Loucy (cell line): ENCODE results near the gene GOLT1B.

Experiments used
- H2AFZ ChIP-seq: fragments of 200-600 bp; sonication (generic); 2 replicates; pipeline ENCODE4 v1.6.0; 2016; ENCODE audit warnings: antibody characterized with exemption, mild to moderate bottlenecking, low read length, moderate library complexity
- H3F3A ChIP-seq: fragments of 200-600 bp; 2 replicates; pipeline ENCODE4 v1.6.0; 2016; ENCODE audit warnings: antibody characterized with exemption, low read depth, mild to moderate bottlenecking
- H3K27me3 ChIP-seq: fragments of 200-600 bp; sonication (generic); 2 replicates; pipeline ENCODE4 v1.6.1; 2014; ENCODE audit warnings: low read length, mild to moderate bottlenecking; ENCODE audit not compliant: insufficient read depth, poor library complexity, severe bottlenecking
- H3K36me3 ChIP-seq: fragments of 200-600 bp; sonication (generic); 2 replicates; pipeline ENCODE4 v1.6.1; 2016; ENCODE audit warnings: low read length; ENCODE audit not compliant: insufficient read depth
- H3K4me1 ChIP-seq: fragments of 200-600 bp; sonication (generic); 2 replicates; pipeline ENCODE4 v1.5.1; 2014; ENCODE audit warnings: low read length, mild to moderate bottlenecking; ENCODE audit not compliant: insufficient read depth, poor library complexity, severe bottlenecking
- H3K4me2 ChIP-seq: fragments of 200-600 bp; sonication (generic); 2 replicates; pipeline ENCODE4 v1.6.0; 2014; ENCODE audit warnings: antibody characterized with exemption, low read length, low read depth, mild to moderate bottlenecking; ENCODE audit not compliant: poor library complexity, severe bottlenecking
- H3K4me3 ChIP-seq: fragments of 200-600 bp; sonication (generic); 2 replicates; pipeline ENCODE4 v1.5.1; 2014; ENCODE audit warnings: low read length, mild to moderate bottlenecking, mixed read lengths; ENCODE audit not compliant: poor library complexity, severe bottlenecking
- H3K79me2 ChIP-seq: fragments of 200-600 bp; sonication (generic); 2 replicates; pipeline ENCODE4 v1.6.1; 2014; ENCODE audit warnings: low read length; ENCODE audit not compliant: insufficient read depth
- H3K9ac ChIP-seq: fragments of 200-600 bp; sonication (generic); 2 replicates; pipeline ENCODE4 v1.6.0; 2014; ENCODE audit warnings: mild to moderate bottlenecking, low read depth, low read length, moderate library complexity; ENCODE audit not compliant: poor library complexity, severe bottlenecking
- H3K9me2 ChIP-seq: fragments of 200-600 bp; sonication (generic); replicated peaks from 2 replicates; pipeline ENCODE4 v1.6.1; 2016; ENCODE audit warnings: low read depth, low read length, mixed read lengths
- H3K9me3 ChIP-seq: fragments of 200-600 bp; sonication (generic); 2 replicates; pipeline ENCODE4 v1.6.1; 2014; ENCODE audit warnings: mild to moderate bottlenecking, antibody characterized with exemption, low read length, low read depth; ENCODE audit not compliant: insufficient read depth
- H4K20me1 ChIP-seq: fragments of 200-600 bp; sonication (generic); 2 replicates; pipeline ENCODE4 v1.6.0; 2014; ENCODE audit warnings: antibody characterized with exemption, low read length, mild to moderate bottlenecking; ENCODE audit not compliant: insufficient read depth, poor library complexity, severe bottlenecking
- CTCF ChIP-seq: fragments of 200-600 bp; sonication (generic); conservative IDR thresholded peaks from 2 replicates; pipeline ENCODE4 v1.5.1; 2014; ENCODE audit warnings: mild to moderate bottlenecking, antibody characterized with exemption, low read length
- EZH2phosphoT487 ChIP-seq: fragments of 200-600 bp; IDR thresholded peaks from 2 replicates; pipeline ENCODE4 v1.6.1; 2018; ENCODE audit warnings: antibody characterized with exemption, mild to moderate bottlenecking, moderate library complexity, borderline replicate concordance

GOLT1B gene

GRCh38 chr12:21539797-21540196, 38.2 kb downstream of the GOLT1B start:
- H3F3A ChIP-seq, result no peaks in the 10 kb centered on the region
- no peaks in the 10 kb centered on the region for H4K20me1 ChIP-seq
- no peak for TF ChIP-seq CTCF
- no peak for TF ChIP-seq EZH2phosphoT487
- no peak overlapping the region for H3K4me2 ChIP-seq
- no peaks in the 10 kb centered on the region for H3K27me3 ChIP-seq
- H3K4me3 ChIP-seq, result no peak overlapping the region
- no peaks in the 10 kb centered on the region for H3K79me2 ChIP-seq
- no peaks in the 10 kb centered on the region for H3K4me1 ChIP-seq
- H3K9me2 ChIP-seq, result no peaks in the 10 kb centered on the region
- H3K36me3 ChIP-seq, result no peaks in the 10 kb centered on the region
- no peak overlapping the region for H3K9ac ChIP-seq
- H3K9me3 ChIP-seq, result no peaks in the 10 kb centered on the region
- no peak overlapping the region for H2AFZ ChIP-seq

GRCh38 chr12:21541773-21542172, 40.2 kb downstream of the GOLT1B start:
- Histone ChIP-seq H3K4me2 (no peak overlapping the region), H3K9me2 (no peaks in the 10 kb centered on the region), H3F3A (no peaks in the 10 kb centered on the region), H3K9me3 (no peaks in the 10 kb centered on the region), H3K79me2 (no peaks in the 10 kb centered on the region), H3K36me3 (no peaks in the 10 kb centered on the region), H3K4me3 (no peak overlapping the region), H4K20me1 (no peaks in the 10 kb centered on the region), H3K4me1 (no peaks in the 10 kb centered on the region), H3K9ac (no peak overlapping the region), H3K27me3 (no peaks in the 10 kb centered on the region), H2AFZ (no peak overlapping the region)
- TF ChIP-seq EZH2phosphoT487 (no peak), CTCF (no peak)

- Histone ChIP-seq H3K4me1 (no peaks in the 10 kb centered on the region), H3K4me3 (no peak overlapping the region), H3K79me2 (no peaks in the 10 kb centered on the region)
These were observed 40.8 kb downstream of the GOLT1B start for GRCh38 chr12:21542403-21542802.

More at GRCh38 chr12:21542403-21542802, 40.8 kb downstream of the GOLT1B start:
- Histone ChIP-seq H3F3A (no peaks in the 10 kb centered on the region), H3K9me3 (no peaks in the 10 kb centered on the region), H3K27me3 (no peaks in the 10 kb centered on the region), H3K4me2 (no peak overlapping the region), H4K20me1 (no peaks in the 10 kb centered on the region), H3K36me3 (no peaks in the 10 kb centered on the region), H3K9ac (no peak overlapping the region), H3K9me2 (no peaks in the 10 kb centered on the region), H2AFZ (no peak overlapping the region)
- TF ChIP-seq CTCF, result no peak
- TF ChIP-seq EZH2phosphoT487, result no peak
